ENCODE measurements around the gene ADPRHL1.
"Not testable (repeated sequence)": the region's sequence is repeated elsewhere in the genome, so short reads cannot be mapped to it uniquely, and the experiment has no call there.

Gene ADPRHL1

DNA sequence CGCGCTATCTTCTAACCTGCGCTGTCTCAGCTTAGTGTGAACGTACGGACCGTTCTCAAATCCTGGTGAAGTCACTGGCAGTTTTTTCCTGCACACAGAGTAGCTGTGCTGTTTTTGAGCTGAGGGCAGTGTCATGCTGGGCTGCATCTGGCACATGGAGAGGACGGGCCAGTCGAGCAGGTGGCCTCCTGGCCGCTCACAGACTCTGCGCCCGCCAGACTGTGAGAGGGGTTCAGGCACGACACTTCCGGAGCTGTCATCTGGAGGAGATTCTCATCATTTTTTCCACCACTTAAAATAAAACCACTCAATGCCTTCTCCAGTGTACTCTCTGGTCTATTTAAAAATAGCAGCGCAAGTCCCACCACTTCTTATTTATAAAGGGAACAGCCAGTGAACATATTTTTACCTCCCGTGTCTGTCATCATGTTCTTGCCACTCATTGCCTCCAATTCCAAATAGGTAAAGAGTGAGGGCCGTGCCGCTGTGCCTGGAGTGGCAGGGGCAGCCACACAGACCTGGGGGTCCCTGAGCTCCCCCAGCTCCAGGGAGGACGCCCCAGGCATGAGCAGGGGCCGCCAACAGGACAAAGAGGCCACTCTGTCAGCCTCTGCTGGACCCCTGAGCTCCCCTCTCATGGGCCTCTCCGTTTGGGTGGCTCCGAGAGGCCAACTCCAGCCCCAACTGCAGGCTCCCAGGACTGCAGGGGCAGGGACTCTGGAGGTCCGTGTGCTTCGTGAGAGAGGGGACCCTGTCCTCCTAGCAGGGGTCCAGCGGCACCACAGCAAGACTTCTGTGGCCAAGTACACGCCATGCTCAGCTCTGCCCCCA lies 52.5 kb downstream of the ADPRHL1 start:
- peak; percentile 56 for DNase-seq

GRCh38 chr13:113399755-113400149 lies 53.5 kb downstream of the ADPRHL1 start:
- peak; percentile 36 for DNase-seq

- peak; percentile 89 for DNase-seq
Observed at GRCh38 chr13:113398963-113399754, 54.1 kb downstream of the ADPRHL1 start.

DNA sequence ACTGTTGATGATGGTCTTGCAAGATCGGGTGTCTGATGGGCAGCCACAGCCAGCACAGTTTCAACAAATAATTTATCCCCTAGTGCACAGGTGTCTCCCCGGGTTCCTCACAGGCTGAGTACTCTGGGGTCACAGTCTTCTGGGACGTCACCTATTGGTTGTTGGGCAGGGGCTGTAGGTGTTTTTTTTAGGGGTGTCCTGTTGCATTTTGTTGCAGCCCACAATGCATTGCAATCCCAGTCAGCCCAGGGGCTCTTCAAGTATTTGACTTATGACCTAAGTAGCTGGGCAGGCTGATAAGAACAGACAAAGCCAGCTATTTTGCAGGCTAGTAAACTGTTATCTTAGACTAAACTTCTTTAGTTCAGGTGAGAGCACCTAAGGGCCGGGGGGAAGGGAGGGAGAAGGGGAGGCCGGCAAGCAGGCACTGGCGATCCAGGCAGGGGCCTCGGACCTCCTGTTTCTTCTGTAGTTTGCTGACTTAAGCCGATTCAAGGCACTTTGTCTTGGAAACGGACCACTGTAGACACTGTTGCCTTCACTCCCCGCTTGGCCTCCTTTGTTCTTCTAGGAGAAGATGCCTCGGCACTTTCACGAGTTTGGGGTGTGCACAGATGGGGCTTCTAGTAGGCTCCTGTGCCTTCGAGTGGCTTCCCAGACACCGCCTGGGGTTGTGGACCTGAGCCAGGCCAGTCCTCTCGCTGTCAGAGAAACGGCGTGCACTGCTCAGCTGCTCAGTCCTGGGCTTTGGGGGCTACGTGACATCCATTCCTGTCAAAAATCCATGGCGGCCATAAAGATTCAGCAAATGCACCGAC lies 55.5 kb downstream of the ADPRHL1 start:
- no peak for DNase-seq

DNA sequence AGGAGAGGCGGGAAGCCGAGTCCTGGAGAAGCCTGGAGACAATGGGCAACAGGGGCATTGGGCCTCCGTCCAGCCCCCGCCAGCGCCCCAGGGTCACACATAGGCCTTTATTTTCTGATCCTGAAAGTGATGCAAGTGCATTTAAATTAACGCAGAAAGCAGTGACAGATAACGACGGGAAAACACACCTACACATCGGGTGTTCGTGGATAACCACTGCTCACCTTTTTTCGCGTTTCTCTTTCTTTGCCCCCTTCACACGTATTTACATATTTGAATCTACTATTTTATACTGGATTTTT lies 59.0 kb downstream of the ADPRHL1 start:
- no peak for DNase-seq

DNA sequence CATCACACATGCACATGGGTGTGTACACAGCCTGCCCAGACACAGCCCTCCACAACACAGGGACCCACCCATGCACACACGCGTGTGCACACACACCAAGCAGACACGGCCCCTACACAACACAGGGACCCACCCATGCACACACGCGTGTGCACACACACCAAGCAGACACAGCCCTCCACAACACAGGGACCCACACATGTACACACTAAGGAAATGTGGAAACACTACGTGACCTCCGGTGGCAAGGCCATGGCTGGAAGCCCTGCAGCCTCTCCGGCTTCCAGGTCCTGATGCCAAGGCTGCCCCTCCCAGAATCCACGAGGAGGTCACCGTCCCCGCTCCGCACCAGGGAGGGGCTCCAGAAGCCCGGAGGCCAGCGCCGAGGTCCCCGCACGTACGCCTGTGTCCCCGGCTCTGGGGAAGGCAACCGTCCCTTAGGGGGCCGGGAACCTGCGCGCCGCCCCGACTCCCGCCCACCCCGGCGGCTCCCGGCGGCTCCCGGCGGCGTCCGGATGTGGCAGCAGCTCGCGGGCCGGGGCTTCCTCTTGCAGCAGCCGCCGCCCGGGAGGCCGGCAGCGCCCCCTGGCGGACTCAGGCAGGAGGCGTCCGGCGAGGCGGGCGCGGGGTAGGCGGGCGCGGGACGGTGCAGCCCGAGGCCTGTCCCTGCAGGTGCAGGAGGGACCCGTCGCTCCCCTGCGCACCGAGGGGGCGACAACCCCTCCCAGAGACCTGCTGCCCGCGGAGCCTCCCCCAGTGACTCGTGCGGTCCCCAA lies 59.5 kb downstream of the ADPRHL1 start:
- DNase-seq: peak; percentile 81

DNA sequence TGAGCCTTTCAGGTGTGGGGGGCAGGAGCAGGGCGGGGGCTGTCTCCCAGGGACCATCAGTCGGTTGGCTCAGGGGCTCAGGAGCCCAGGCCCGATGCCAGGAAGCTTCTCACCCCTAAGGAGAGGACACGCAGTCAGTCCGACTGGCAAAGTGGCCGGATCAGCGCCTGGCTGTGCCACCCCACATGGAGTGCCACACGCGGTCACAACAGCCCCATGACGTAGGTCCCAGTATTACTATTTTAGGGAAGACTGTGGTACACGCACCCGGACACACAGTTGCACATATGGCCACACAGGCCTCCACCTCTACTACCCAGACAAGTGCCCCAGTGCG lies 60.1 kb downstream of the ADPRHL1 start:
- no peak for DNase-seq

GRCh38 chr13:113390874-113391497 lies 62.3 kb downstream of the ADPRHL1 start:
- DNase-seq: no peak

GRCh38 chr13:113389586-113389985 lies 63.7 kb downstream of the ADPRHL1 start:
- DNase-seq: not testable (repeated sequence)

DNA sequence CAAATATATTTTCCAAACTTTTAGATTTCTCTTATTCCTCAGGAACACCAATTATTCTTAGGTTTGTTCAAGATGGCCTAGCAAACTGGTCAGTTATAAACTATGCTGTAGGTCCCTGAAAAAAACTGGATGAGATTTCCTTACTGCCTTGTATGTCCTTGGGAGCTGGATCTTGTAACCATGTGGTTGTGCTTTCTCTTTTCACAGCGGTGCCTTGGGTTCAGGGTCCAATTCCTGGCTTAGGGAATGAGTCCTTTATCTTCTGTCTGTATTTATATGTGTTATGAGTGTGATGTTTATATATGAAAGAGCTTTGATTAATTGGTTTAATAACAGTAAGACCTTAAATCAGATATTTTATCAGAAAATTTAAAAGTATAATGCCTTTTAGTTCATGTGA lies 65.9 kb downstream of the ADPRHL1 start:
- DNase-seq: no peak

DNA sequence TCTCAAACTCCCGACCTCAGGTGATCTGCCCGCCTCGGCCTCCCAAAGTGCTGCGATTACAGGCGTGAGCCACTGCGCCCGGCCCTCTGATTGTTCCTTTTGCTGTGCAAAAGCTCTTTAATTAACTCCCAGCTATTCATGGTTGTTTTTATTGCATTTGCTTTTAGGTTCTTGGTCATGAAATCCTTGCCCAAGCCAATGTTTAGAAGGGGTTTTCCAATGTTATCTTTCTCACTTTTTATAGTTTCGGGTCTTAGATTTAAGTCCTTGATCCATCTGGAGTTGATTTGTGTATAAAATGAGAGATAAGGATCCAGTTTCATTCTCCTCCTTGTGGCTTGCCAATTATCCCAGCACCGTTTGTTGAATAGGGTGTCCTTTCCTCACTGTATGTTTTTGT lies 70.2 kb downstream of the ADPRHL1 start:
- DNase-seq: no peak

DNA sequence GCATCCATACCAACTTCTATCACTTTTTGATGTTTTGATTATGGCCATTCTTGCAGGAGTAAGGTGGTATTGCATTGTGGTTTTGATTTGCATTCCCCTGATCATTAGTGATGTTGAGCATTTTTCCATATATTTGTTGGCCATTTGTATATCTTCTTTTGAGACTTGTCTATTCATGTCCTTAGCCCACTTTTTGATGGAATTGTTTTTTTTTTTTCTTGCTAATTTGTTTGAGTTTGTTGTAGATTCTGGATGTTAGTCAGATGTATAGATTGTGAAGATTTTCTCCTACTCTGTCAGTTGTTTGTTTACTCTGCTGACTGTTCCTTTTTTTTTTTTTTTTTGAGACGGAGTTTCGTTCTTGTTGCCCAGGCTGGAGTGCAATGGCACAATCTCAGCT lies 70.7 kb downstream of the ADPRHL1 start:
- not testable (repeated sequence) for DNase-seq

DNA sequence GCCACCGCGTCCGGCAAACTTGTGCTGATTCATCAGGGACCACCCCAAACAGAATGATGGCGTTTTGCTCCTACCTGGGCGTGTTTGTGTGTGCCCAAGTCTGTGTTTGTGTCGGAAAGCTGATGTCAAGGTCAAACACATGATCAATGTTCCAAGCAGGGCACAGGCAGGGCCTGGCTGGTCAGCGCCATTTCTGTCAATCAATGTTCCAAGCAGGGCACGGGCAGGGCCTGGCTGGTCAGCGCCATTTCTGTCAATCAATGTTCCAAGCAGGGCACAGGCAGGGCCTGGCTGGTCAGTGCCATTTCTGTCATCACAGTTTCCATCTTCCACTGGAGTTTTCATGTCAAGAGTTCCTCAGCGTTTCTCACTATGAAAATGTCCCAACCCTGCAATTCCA lies 74.5 kb downstream of the ADPRHL1 start:
- no peak for DNase-seq

DNA sequence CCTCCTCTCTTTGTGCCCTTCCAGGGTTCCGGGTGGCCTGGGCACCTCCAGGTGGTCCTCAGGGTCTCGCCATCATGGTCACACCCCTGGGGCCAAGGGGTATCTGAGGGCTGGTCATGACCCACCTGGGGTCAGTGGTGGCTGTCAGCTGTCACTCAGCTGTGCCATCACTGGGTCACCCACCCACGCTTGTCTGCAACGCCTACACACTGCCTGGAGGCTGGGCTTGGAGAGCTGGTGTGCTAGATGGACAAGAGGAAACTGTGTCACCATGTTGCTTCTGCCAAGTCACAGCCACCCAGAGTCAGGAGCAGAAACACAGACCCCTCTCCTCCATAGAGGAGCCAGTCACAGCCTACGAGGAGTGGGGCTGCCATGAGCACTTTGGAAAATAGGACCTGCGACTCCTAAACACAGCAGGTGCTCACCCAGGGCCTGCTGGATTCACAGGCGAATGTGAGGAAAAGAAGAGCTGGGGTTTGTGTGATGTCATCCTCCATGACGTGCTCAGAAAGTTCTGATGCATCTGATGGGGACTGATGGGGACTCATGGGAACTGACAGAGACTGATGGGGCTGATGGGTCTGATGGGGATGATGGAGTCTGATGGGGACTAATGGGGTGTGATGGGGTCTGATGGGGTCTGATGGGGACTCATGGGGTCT lies 78.6 kb downstream of the ADPRHL1 start:
- no peak for DNase-seq

GRCh38 chr13:113373811-113374485 lies 79.3 kb downstream of the ADPRHL1 start:
- no peak for DNase-seq

DNA sequence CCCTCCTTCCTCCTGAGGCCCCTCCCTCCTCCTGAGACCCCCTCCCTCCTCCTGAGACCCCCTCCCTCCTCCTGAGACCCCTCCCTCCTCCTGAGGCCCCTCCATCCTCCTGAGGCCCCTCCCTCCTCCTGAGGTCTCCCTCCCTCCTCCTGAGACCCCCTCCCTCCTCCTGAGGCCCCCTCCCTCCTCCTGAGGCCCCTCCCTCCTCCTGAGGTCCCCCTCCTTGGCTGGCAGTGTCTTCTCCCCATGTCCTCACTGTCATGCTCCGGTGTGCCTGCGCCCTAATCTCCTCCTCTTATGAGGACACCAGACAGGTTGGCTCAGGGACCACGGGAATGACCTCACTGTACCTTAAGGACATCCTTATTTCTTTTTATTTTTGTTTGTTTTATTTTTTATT lies 81.6 kb downstream of the ADPRHL1 start:
- DNase-seq: not testable (repeated sequence)

GRCh38 chr13:113371061-113371460 lies 82.2 kb downstream of the ADPRHL1 start:
- no peak for DNase-seq

DNA sequence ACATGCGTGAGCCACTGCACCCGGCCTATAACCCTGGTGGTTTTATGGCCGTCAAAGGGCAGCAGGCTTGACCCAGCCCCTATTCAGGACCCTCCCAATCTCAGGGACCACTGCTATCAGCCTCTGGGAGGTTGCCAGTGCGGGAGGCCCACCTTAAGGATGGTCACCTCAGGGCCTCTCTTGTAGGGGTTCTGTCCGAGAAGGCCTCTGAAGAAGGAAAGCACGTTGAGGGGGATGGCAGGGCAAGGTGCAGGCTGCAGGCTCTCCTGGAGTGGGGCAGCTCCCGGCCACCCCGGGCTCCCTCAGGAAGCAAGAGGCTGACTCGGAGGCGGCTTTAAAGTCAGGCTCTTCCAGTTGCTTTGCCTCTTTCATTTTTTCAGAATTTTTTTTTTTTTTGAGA lies 83.4 kb downstream of the ADPRHL1 start:
- no peak for DNase-seq

GRCh38 chr13:113369189-113369588 lies 84.1 kb downstream of the ADPRHL1 start:
- DNase-seq: no peak

- DNase-seq: not testable (repeated sequence)
Observed at GRCh38 chr13:113368353-113368752, 84.9 kb downstream of the ADPRHL1 start.

DNA sequence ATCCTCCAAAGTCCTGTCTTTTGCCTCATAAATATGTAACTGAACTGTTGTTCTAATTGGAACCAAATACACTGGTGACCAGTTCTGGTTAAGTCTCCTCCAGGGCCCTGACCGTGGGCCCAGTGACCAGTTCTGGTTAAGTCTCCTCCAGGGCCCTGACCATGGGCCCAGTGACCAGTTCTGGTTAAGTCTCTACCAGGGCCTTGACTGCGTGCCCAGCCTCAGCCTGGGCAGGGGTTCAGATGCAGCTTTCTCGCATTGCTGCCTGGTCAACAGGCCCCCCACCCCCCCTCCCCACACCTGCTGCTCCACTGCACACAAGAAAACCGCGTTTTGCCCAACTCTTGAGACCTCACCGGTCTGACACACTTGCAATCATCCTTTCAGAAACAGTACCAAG lies 85.5 kb downstream of the ADPRHL1 start:
- no peak for DNase-seq
